DMS153 (cell line): ENCODE measurements around the gene ST3GAL3.

Source experiments
- DNase-seq: peaks from one replicate; lab custom pipeline; 2025; lab: John Stamatoyannopoulos, UW

ST3GAL3 gene

GRCh38 chr1:43963890-43964289, 256.6 kb downstream of the ST3GAL3 start:
- no peak for DNase-seq

- DNase-seq, result no peak
Observed at GRCh38 chr1:43965316-43965715, 258.0 kb downstream of the ST3GAL3 start.

GRCh38 chr1:43968348-43968948, 261.1 kb downstream of the ST3GAL3 start:
- no peak for DNase-seq

GRCh38 chr1:43969416-43969745, 262.0 kb downstream of the ST3GAL3 start:
- DNase-seq, result no peak

GRCh38 chr1:43969746-43970466, 262.6 kb downstream of the ST3GAL3 start, which contains the start of gene DPH2:
Gene DPH2, plus strand, starts transcription at chr1:43970010. Its CDS starts 166 bp downstream, at chr1:43970176.
- peak; percentile 99 for DNase-seq

GRCh38 chr1:43970502-43970901, 263.2 kb downstream of the ST3GAL3 start:
- no peak for DNase-seq

GRCh38 chr1:43970911-43971310, 263.6 kb downstream of the ST3GAL3 start:
- no peak for DNase-seq

GRCh38 chr1:43971336-43971980, 264.1 kb downstream of the ST3GAL3 start:
- no peak for DNase-seq

GRCh38 chr1:43973981-43974442, 266.7 kb downstream of the ST3GAL3 start:
- no peak for DNase-seq

GRCh38 chr1:43974443-43975248, 267.3 kb downstream of the ST3GAL3 start, which contains the start of gene ATP6V0B:
Gene ATP6V0B, plus strand, starts transcription at chr1:43974960. Its CDS starts 81 bp downstream, at chr1:43975041.
- peak; percentile 94 for DNase-seq

- no peak for DNase-seq
Observed at GRCh38 chr1:43975249-43975961, 268.1 kb downstream of the ST3GAL3 start.

GRCh38 chr1:43976045-43976444, 268.7 kb downstream of the ST3GAL3 start:
- DNase-seq, result no peak

GRCh38 chr1:43976890-43977289, 269.6 kb downstream of the ST3GAL3 start:
- DNase-seq, result no peak

- no peak for DNase-seq
Observed at GRCh38 chr1:43977376-43978263, 270.3 kb downstream of the ST3GAL3 start.

- no peak for DNase-seq
Observed at GRCh38 chr1:43978264-43978550, 270.9 kb downstream of the ST3GAL3 start.

GRCh38 chr1:43978551-43979260, 271.4 kb downstream of the ST3GAL3 start, which contains the start of gene B4GALT2:
Gene B4GALT2, plus strand, starts transcription at chr1:43979210. Its CDS starts 1,951 bp downstream, at chr1:43981161.
- no peak for DNase-seq

- DNase-seq, result no peak
Observed at GRCh38 chr1:43979261-43979527, 271.9 kb downstream of the ST3GAL3 start.

GRCh38 chr1:43979528-43980254, 272.4 kb downstream of the ST3GAL3 start:
- no peak for DNase-seq
